ENCODE measurements around the gene LRRC4C. TPM values are rescaled to one million over a fixed set of nuclear protein-coding genes. Genes with fewer than 3 reads are reported as not detected.

The LRRC4C gene
- total and polyA plus RNA-seq, 2 experiments from 2014 or later = 0.35 to 1.1 TPM

- TF ChIP-seq REST (IDR thresholded peaks at IDR 0.05; ENCODE audit: unreplicated experiment) (no peak), NANOG (IDR thresholded peaks at IDR 0.05; ENCODE audit: borderline replicate concordance) (no peak), POLR2AphosphoS5 (IDR thresholded peaks at IDR 0.05; ENCODE audit: low read depth) (no peak), JUNB (IDR thresholded peaks at IDR 0.05; ENCODE audit: unreplicated experiment) (no peak)
These were observed 346.3 kb downstream of the LRRC4C start (continued) for GRCh38 chr11:41113160-41113559.

GRCh38 chr11:41110527-41110926 lies 348.9 kb downstream of the LRRC4C start:
- Mint-ChIP-seq H3K4me1 (peaks cover 33% of the 10 kb centered on the region), H3K4me3 (no peak overlapping the region), H3K27me3 (ENCODE audit: insufficient read depth, low read depth, poor library complexity) (no peaks in the 10 kb centered on the region), H3K9me3 (no peaks in the 10 kb centered on the region), H3K36me3 (ENCODE audit: low read depth) (no peaks in the 10 kb centered on the region), H3K27ac (no peak overlapping the region)
- H3F3A ChIP-seq (replicated peaks; ENCODE audit: low read depth) = no peaks in the 10 kb centered on the region
- no peak for DNase-seq (ENCODE audit: low spot score)
- no peak overlapping the region for H3K4me2 ChIP-seq
- no peaks in the 10 kb centered on the region for H3K79me2 ChIP-seq (replicated peaks; ENCODE audit: insufficient read depth)
- H3K27me3 ChIP-seq (ENCODE audit: insufficient read depth) = no peaks in the 10 kb centered on the region
- H3K27ac ChIP-seq (ENCODE audit: low read depth) = no peak overlapping the region
- H4K20me1 ChIP-seq (replicated peaks; ENCODE audit: insufficient read depth) = no peaks in the 10 kb centered on the region
- TF ChIP-seq NANOG (IDR thresholded peaks at IDR 0.05; ENCODE audit: borderline replicate concordance) (no peak), JUNB (IDR thresholded peaks at IDR 0.05; ENCODE audit: unreplicated experiment) (no peak), CREB1 (CRISPR knock-in tag; IDR thresholded peaks at IDR 0.05; ENCODE audit: low read depth) (no peak), EZH2 (IDR thresholded peaks at IDR 0.05; ENCODE audit: low read depth, unreplicated experiment) (no peak), ETS1 (IDR thresholded peaks at IDR 0.05) (no peak), ZNF331 (CRISPR knock-in tag; IDR thresholded peaks at IDR 0.05; ENCODE audit: low read depth) (no peak), POLR2AphosphoS5 (IDR thresholded peaks at IDR 0.05; ENCODE audit: low read depth) (no peak), EZH2phosphoT487 (IDR thresholded peaks at IDR 0.05; ENCODE audit: unreplicated experiment) (no peak)
- no peaks in the 10 kb centered on the region for H3K9me2 ChIP-seq (ENCODE audit: insufficient read depth)
- peaks cover 30% of the 10 kb centered on the region for H3K4me1 ChIP-seq (ENCODE audit: insufficient read depth)
- H2AFZ ChIP-seq = no peak overlapping the region
- no peaks in the 10 kb centered on the region for H3K36me3 ChIP-seq (ENCODE audit: insufficient read depth)
- H3K4me3 ChIP-seq = no peak overlapping the region
- no peak for ATAC-seq

- H3K36me3 Mint-ChIP-seq (ENCODE audit: low read depth) = no peaks in the 10 kb centered on the region
- Histone ChIP-seq H3F3A (replicated peaks; ENCODE audit: low read depth) (no peaks in the 10 kb centered on the region), H3K4me3 (no peak overlapping the region), H2AFZ (no peak overlapping the region), H3K4me1 (ENCODE audit: insufficient read depth) (no peaks in the 10 kb centered on the region), H3K79me2 (replicated peaks; ENCODE audit: insufficient read depth) (no peaks in the 10 kb centered on the region), H3K27ac (ENCODE audit: low read depth) (no peak overlapping the region), H3K27me3 (ENCODE audit: insufficient read depth) (no peaks in the 10 kb centered on the region), H3K9me2 (ENCODE audit: insufficient read depth) (no peaks in the 10 kb centered on the region), H3K36me3 (ENCODE audit: insufficient read depth) (no peaks in the 10 kb centered on the region), H3K4me2 (no peak overlapping the region), H4K20me1 (replicated peaks; ENCODE audit: insufficient read depth) (no peaks in the 10 kb centered on the region)
- no peaks in the 10 kb centered on the region for H3K27me3 Mint-ChIP-seq (ENCODE audit: insufficient read depth, low read depth, poor library complexity)
- no peaks in the 10 kb centered on the region for H3K4me1 Mint-ChIP-seq
- DNase-seq (ENCODE audit: low spot score) = no peak
- TF ChIP-seq EZH2phosphoT487 (IDR thresholded peaks at IDR 0.05; ENCODE audit: unreplicated experiment) (no peak), EZH2 (IDR thresholded peaks at IDR 0.05; ENCODE audit: low read depth, unreplicated experiment) (no peak), STAT1 (IDR thresholded peaks at IDR 0.05; ENCODE audit: unreplicated experiment) (no peak), REST (IDR thresholded peaks at IDR 0.05; ENCODE audit: unreplicated experiment) (no peak), ZNF331 (CRISPR knock-in tag; IDR thresholded peaks at IDR 0.05; ENCODE audit: low read depth) (no peak), JUNB (IDR thresholded peaks at IDR 0.05; ENCODE audit: unreplicated experiment) (no peak)
- H3K9me3 Mint-ChIP-seq = no peaks in the 10 kb centered on the region
- peak overlapping the region; percentile 44; the same call in 1 of the 2 replicates for H3K27ac Mint-ChIP-seq
- H3K4me3 Mint-ChIP-seq = no peak overlapping the region
- ATAC-seq = no peak
These were observed 357.0 kb downstream of the LRRC4C start for GRCh38 chr11:41102471-41102870.

All from GM23338 (cell line).